Measurements from ENCODE around the gene PIK3C2A.

Gene PIK3C2A

DNA sequence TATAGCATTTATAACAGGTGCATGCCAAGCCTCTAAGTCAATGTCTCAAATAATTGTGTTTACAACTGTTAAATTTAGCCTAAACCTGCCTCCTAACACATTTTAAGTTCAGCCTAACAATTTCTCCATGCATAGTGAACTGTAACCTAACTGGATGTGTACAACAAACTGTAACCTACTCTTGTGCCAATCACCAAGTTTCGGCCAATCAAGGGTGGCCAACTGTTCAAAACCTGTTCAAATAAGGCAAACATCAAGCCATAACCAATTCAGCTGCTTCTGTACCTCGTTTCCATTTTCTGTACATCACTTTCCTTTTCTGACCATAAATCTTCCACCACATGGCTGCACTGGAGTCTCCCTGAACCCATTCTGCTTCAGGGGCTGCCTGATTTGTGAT is 45.4 kb downstream of the PIK3C2A start:
- in situ Hi-C loops (cut with HindIII; ENCODE audit: low sequenced_read_pairs): no loop called here

DNA sequence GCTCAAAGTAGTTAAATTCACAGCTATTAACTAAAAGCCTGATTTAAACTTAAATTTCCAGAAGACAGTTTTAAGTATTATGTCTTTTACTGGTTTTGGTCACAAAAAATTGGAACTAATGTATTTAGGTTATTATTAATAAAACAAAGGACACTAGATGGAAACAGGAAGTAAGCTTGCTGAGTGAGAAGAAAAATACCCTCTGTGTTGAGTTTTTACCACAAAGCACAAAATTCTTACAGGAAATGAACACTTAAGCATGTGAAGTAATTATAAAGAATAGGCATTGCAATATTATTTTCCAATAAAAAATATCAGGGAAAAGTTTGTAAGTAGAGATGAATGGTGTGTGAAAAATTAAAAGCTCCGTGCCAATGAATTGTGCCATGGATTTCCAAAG is 46.3 kb downstream of the PIK3C2A start:
- in situ Hi-C loops (cut with HindIII; ENCODE audit: low sequenced_read_pairs): no loop called here

- in situ Hi-C loops (cut with HindIII; ENCODE audit: low sequenced_read_pairs): no loop called here
Measured at GRCh38 chr11:17159441-17159840, 48.3 kb downstream of the PIK3C2A start.
